Measurements from ENCODE around the gene TMPRSS6.
A peak's percentile ranks its signal among the peaks of the same experiment; 100 is the strongest.

TMPRSS6 gene

GRCh38 chr22:37044634-37045625 lies 64.6 kb downstream of the TMPRSS6 start:
- Histone ChIP-seq H4K20me1 (ENCODE audit: low read depth, low read length) (no peaks in the 10 kb centered on the region), H3K9me3 (ENCODE audit: insufficient read depth, low read length) (no peaks in the 10 kb centered on the region), H3K27me3 (ENCODE audit: low read length) (no peaks in the 10 kb centered on the region), H3K79me2 (ENCODE audit: insufficient read depth, low read length) (no peaks in the 10 kb centered on the region), H3K36me3 (ENCODE audit: low read length) (no peaks in the 10 kb centered on the region), H3K9me2 (replicated peaks; ENCODE audit: insufficient read depth, low read length) (no peaks in the 10 kb centered on the region), H3K9ac (ENCODE audit: low read length) (no peak overlapping the region), H3F3A (ENCODE audit: insufficient read depth) (no peaks in the 10 kb centered on the region), H3K4me2 (ENCODE audit: low read depth, low read length, poor library complexity, severe bottlenecking) (no peak overlapping the region), H3K4me3 (ENCODE audit: insufficient read depth, low read length, poor library complexity, severe bottlenecking) (no peak overlapping the region), H3K27ac (ENCODE audit: low read depth, low read length) (no peak overlapping the region), H2AFZ (ENCODE audit: low read depth, low read length, severe bottlenecking) (no peak overlapping the region)
- TF ChIP-seq EZH2phosphoT487 (conservative IDR thresholded peaks at IDR 0.05; ENCODE audit: low read length) (no peak), CTCF (IDR thresholded peaks at IDR 0.05; ENCODE audit: insufficient read depth, low read length, poor library complexity, severe bottlenecking) (no peak)

GRCh38 chr22:37043828-37044538 lies 65.5 kb downstream of the TMPRSS6 start:
- H2AFZ ChIP-seq (ENCODE audit: low read depth, low read length, severe bottlenecking) = no peak overlapping the region
- no peak overlapping the region for H3K9ac ChIP-seq (ENCODE audit: low read length)

GRCh38 chr22:37043209-37043827 lies 66.2 kb downstream of the TMPRSS6 start:
- H3K9ac ChIP-seq (ENCODE audit: low read length) = no peak overlapping the region
- no peaks in the 10 kb centered on the region for H3K79me2 ChIP-seq (ENCODE audit: insufficient read depth, low read length)
- H3F3A ChIP-seq (ENCODE audit: insufficient read depth) = no peaks in the 10 kb centered on the region
- H4K20me1 ChIP-seq (ENCODE audit: low read depth, low read length) = no peaks in the 10 kb centered on the region
- no peak overlapping the region for H3K4me3 ChIP-seq (ENCODE audit: insufficient read depth, low read length, poor library complexity, severe bottlenecking)
- no peaks in the 10 kb centered on the region for H3K9me3 ChIP-seq (ENCODE audit: insufficient read depth, low read length)
- H3K27ac ChIP-seq (ENCODE audit: low read depth, low read length) = no peak overlapping the region
- H2AFZ ChIP-seq (ENCODE audit: low read depth, low read length, severe bottlenecking) = no peak overlapping the region
- TF ChIP-seq EZH2phosphoT487 (conservative IDR thresholded peaks at IDR 0.05; ENCODE audit: low read length) = no peak
- H3K27me3 ChIP-seq (ENCODE audit: low read length) = no peaks in the 10 kb centered on the region
- H3K9me2 ChIP-seq (replicated peaks; ENCODE audit: insufficient read depth, low read length) = no peaks in the 10 kb centered on the region
- H3K36me3 ChIP-seq (ENCODE audit: low read length) = no peaks in the 10 kb centered on the region
- no peak overlapping the region for H3K4me2 ChIP-seq (ENCODE audit: low read depth, low read length, poor library complexity, severe bottlenecking)

More at GRCh38 chr22:37043828-37044538, 65.5 kb downstream of the TMPRSS6 start:
- no peaks in the 10 kb centered on the region for H3K79me2 ChIP-seq (ENCODE audit: insufficient read depth, low read length)
- no peak overlapping the region for H3K4me3 ChIP-seq (ENCODE audit: insufficient read depth, low read length, poor library complexity, severe bottlenecking)
- H3K36me3 ChIP-seq (ENCODE audit: low read length) = no peaks in the 10 kb centered on the region
- no peaks in the 10 kb centered on the region for H3K27me3 ChIP-seq (ENCODE audit: low read length)
- no peaks in the 10 kb centered on the region for H3K9me2 ChIP-seq (replicated peaks; ENCODE audit: insufficient read depth, low read length)
- TF ChIP-seq CTCF (IDR thresholded peaks at IDR 0.05; ENCODE audit: insufficient read depth, low read length, poor library complexity, severe bottlenecking) = peak; percentile 77
- no peak for TF ChIP-seq EZH2phosphoT487 (conservative IDR thresholded peaks at IDR 0.05; ENCODE audit: low read length)
- no peaks in the 10 kb centered on the region for H3K9me3 ChIP-seq (ENCODE audit: insufficient read depth, low read length)
- no peak overlapping the region for H3K4me2 ChIP-seq (ENCODE audit: low read depth, low read length, poor library complexity, severe bottlenecking)
- no peaks in the 10 kb centered on the region for H3F3A ChIP-seq (ENCODE audit: insufficient read depth)
- no peak overlapping the region for H3K27ac ChIP-seq (ENCODE audit: low read depth, low read length)
- H4K20me1 ChIP-seq (ENCODE audit: low read depth, low read length) = no peaks in the 10 kb centered on the region

Data from SU-DHL-6 (cell line).